ENCODE results near the gene TSC22D4.
"Not testable (repeated sequence)": the region's sequence is repeated elsewhere in the genome, so short reads cannot be mapped to it uniquely, and the experiment has no call there.

The TSC22D4 gene
- total RNA-seq: 100 reads per million in 2 donors

- peak; percentile 89 for DNase-seq
Observed at GRCh38 chr7:100478958-100479660, at the start of gene TSC22D4. Gene TSC22D4 (minus strand): TSS chr7:100479214. CDS start chr7:100478038, 1,176 bp downstream.

GRCh38 chr7:100528108-100528866 lies 49.3 kb upstream of the TSC22D4 start:
- DNase-seq: not testable (repeated sequence)

GRCh38 chr7:100523192-100523591 lies 44.2 kb upstream of the TSC22D4 start:
- DNase-seq: not testable (repeated sequence)

- not testable (repeated sequence) for DNase-seq
Observed at GRCh38 chr7:100521909-100522593, 43.0 kb upstream of the TSC22D4 start.

GRCh38 chr7:100521076-100521475 lies 42.1 kb upstream of the TSC22D4 start:
- DNase-seq: no peak

GRCh38 chr7:100520138-100520537 lies 41.1 kb upstream of the TSC22D4 start:
- no peak for DNase-seq

- DNase-seq: no peak
Observed at GRCh38 chr7:100519580-100519979, 40.6 kb upstream of the TSC22D4 start.

- no peak for DNase-seq
Observed at GRCh38 chr7:100517305-100517704, 38.3 kb upstream of the TSC22D4 start.

- no peak for DNase-seq
Observed at GRCh38 chr7:100516135-100516812, 37.3 kb upstream of the TSC22D4 start.

- DNase-seq: no peak
Observed at GRCh38 chr7:100515072-100515532, 36.1 kb upstream of the TSC22D4 start.

GRCh38 chr7:100513212-100513810 lies 34.3 kb upstream of the TSC22D4 start:
- DNase-seq: no peak

- DNase-seq: no peak
Observed at GRCh38 chr7:100510437-100511239, 31.6 kb upstream of the TSC22D4 start.

GRCh38 chr7:100509231-100509630 lies 30.2 kb upstream of the TSC22D4 start:
- no peak for DNase-seq

- no peak for DNase-seq
Observed at GRCh38 chr7:100506356-100506923, 27.4 kb upstream of the TSC22D4 start.

GRCh38 chr7:100504887-100505611 lies 26.0 kb upstream of the TSC22D4 start:
- DNase-seq: no peak

GRCh38 chr7:100504031-100504430 lies 25.0 kb upstream of the TSC22D4 start:
- DNase-seq: not testable (repeated sequence)

- not testable (repeated sequence) for DNase-seq
Observed at GRCh38 chr7:100500743-100501142, 21.7 kb upstream of the TSC22D4 start.

GRCh38 chr7:100496509-100496908 lies 17.5 kb upstream of the TSC22D4 start:
- DNase-seq: no peak

- peak; percentile 36 for DNase-seq
Observed at GRCh38 chr7:100493476-100494264, 14.7 kb upstream of the TSC22D4 start.
